B cell (primary cell): Measurements from ENCODE around the gene PAPPA. TPM values are rescaled to one million over a fixed set of nuclear protein-coding genes. Genes with fewer than 3 reads are reported as not detected.

ENCODE experiments used
- ATAC-seq: fragments of 200-7000 bp; cut with Tn5 transposase; one replicate; pipeline ENCODE4 v1.10.0; 2021; ENCODE audit warnings: low read depth, mild to moderate bottlenecking, moderate number of reproducible peaks, moderate library complexity
- CTCF ChIA-PET: fragments of 350-600 bp; sonication (Branson Sonifier 250); formaldehyde crosslinking; loops from one replicate; lab custom pipeline; 2021; ENCODE audit warnings: antibody characterized with exemption, inconsistent platforms; lab: Charles Lee
- POLR2A ChIA-PET: fragments of 350-600 bp; sonication (Branson Sonifier 250); formaldehyde crosslinking; loops from one replicate; lab custom pipeline; 2021; ENCODE audit warnings: antibody characterized with exemption; lab: Charles Lee
- DNase-seq: peaks from one replicate; pipeline ENCODE4 v3.0.0; 2013
- H2AFZ ChIP-seq: 2 replicates; pipeline ENCODE4 v1.6.1; 2012; ENCODE audit warnings: mild to moderate bottlenecking, low read depth, low read length; ENCODE audit not compliant: insufficient read depth, poor library complexity, severe bottlenecking
- H3K27ac ChIP-seq, 2 donors: 1 replicate in 1 of 2; 2 replicates in 1 of 2; pipeline ENCODE4 v1.5.1; 2012 to 2013; ENCODE audit warnings: low read length in 2 of 2, mild to moderate bottlenecking in 2 of 2, moderate library complexity in 1 of 2
- H3K27me3 ChIP-seq, 4 experiments: fragments of 200-600 bp in 1 of 4; sonication (generic) in 1 of 4; replicated peaks in 1 of 4; 1 replicate in 2 of 4; 2 replicates in 2 of 4; pipeline versions ENCODE4 v1.6.1 to v1.7.0; 2013 to 2016; ENCODE audit warnings: low read length in 3 of 4, mild to moderate bottlenecking in 2 of 4, mixed read lengths in 1 of 4, moderate library complexity in 1 of 4; ENCODE audit not compliant: insufficient read depth in 4 of 4, control insufficient read depth in 3 of 4; ENCODE audit errors: control extremely low read depth in 1 of 4
- H3K36me3 ChIP-seq, 2 experiments: replicated peaks in 1 of 2; 1 replicate in 1 of 2; 2 replicates in 1 of 2; pipeline versions ENCODE4 v1.6.1 to v1.7.1; 2013; ENCODE audit warnings: low read length in 1 of 2; ENCODE audit not compliant: insufficient read depth in 2 of 2, control insufficient read depth in 1 of 2; ENCODE audit errors: control extremely low read depth in 1 of 2, extremely low read depth in 1 of 2
- H3K4me1 ChIP-seq, 2 donors: fragments of 200-600 bp in 1 of 2; sonication (generic) in 1 of 2; 1 replicate in 1 of 2; 2 replicates in 1 of 2; pipeline versions ENCODE4 v1.5.1 to v1.6.1; 2013 to 2017; ENCODE audit warnings: low read length in 2 of 2; ENCODE audit not compliant: control insufficient read depth in 2 of 2, insufficient read depth in 2 of 2
- H3K4me2 ChIP-seq: replicated peaks from 2 replicates; pipeline ENCODE3; 2012; ENCODE audit warnings: mild to moderate bottlenecking, low read depth, low read length; ENCODE audit not compliant: poor library complexity, severe bottlenecking
- H3K4me3 ChIP-seq, 5 experiments: fragments of 200-600 bp in 1 of 5; sonication (generic) in 1 of 5; 1 replicate in 3 of 5; 2 replicates in 2 of 5; pipeline versions ENCODE4 v1.5.1 to v1.7.0; 2011 to 2016; ENCODE audit warnings: low read length in 4 of 5, mild to moderate bottlenecking in 4 of 5, low read depth in 2 of 5, control low read depth in 1 of 5, moderate library complexity in 1 of 5; ENCODE audit not compliant: insufficient read depth in 1 of 5; ENCODE audit errors: control extremely low read depth in 1 of 5, extremely low read depth in 1 of 5
- H3K79me2 ChIP-seq: fragments of 200-600 bp; sonication (generic); one replicate; pipeline ENCODE4 v1.6.0; 2016; ENCODE audit warnings: low read length; ENCODE audit not compliant: control insufficient read depth, insufficient read depth
- H3K9ac ChIP-seq: fragments of 200-600 bp; sonication (generic); 2 replicates; pipeline ENCODE4 v1.6.1; 2017; ENCODE audit warnings: mild to moderate bottlenecking, low read length, moderate library complexity
- H3K9me3 ChIP-seq, 3 donors: one replicate each; pipeline versions ENCODE4 v1.6.1 to v1.7.1; 2013; ENCODE audit warnings: low read length in 2 of 3; ENCODE audit not compliant: control insufficient read depth in 2 of 3, insufficient read depth in 1 of 3; ENCODE audit errors: control extremely low read depth in 1 of 3
- H4K20me1 ChIP-seq: 2 replicates; pipeline ENCODE4 v1.6.0; 2012; ENCODE audit warnings: mild to moderate bottlenecking, low read length; ENCODE audit not compliant: insufficient read depth, control insufficient read depth, poor library complexity, severe bottlenecking
- H3K27ac Mint-ChIP-seq: one replicate; pipeline ENCODE4 v1.8.0; 2021; ENCODE audit warnings: mixed read lengths
- H3K27me3 Mint-ChIP-seq: one replicate; pipeline ENCODE4 v1.8.0; 2021; ENCODE audit warnings: mixed read lengths
- H3K4me1 Mint-ChIP-seq: one replicate; pipeline ENCODE4 v1.8.0; 2021; ENCODE audit warnings: mixed read lengths
- H3K4me3 Mint-ChIP-seq: one replicate; pipeline ENCODE4 v1.8.0; 2021; ENCODE audit warnings: mixed read lengths
- H3K9me3 Mint-ChIP-seq: one replicate; pipeline ENCODE4 v1.8.0; 2022; ENCODE audit warnings: mixed read lengths; ENCODE audit not compliant: insufficient read depth
- CTCF ChIP-seq: fragments of 200-600 bp; IDR thresholded peaks from one replicate; pipeline ENCODE4 v1.8.0; 2022; ENCODE audit warnings: antibody characterized with exemption, mild to moderate bottlenecking
- EZH2 ChIP-seq: IDR thresholded peaks from 2 replicates; pipeline ENCODE4 v1.6.1; 2012; ENCODE audit warnings: borderline replicate concordance, low read depth, mild to moderate bottlenecking, moderate library complexity, low read length; ENCODE audit not compliant: insufficient read depth, poor library complexity, severe bottlenecking
- WGBS: methylation state at CpG from one replicate; pipeline ENCODE4 v1.1.5; 2013; ENCODE audit warnings: missing lambda C conversion rate; ENCODE audit not compliant: insufficient coverage; 5-methylcytosine and 5-hydroxymethylcytosine counted together
- intact Hi-C: fragments of 100-400 bp; cut with micrococcal nuclease; formaldehyde crosslinking; loops from one replicate; pipeline ENCODE4 v1.10.0; 2022
- polyA plus RNA-seq: library from polyadenylated mRNA; depleted of rRNA; stranded (reverse); fragments of >200 nt; gene quantifications from 2 replicates; pipeline ENCODE4 v1.2.3, GENCODE V29; 2012
- total RNA-seq, 2 donors: library from RNA; stranded (reverse); fragments of 120-200 nt in 1 of 2; gene quantifications; 1 replicate in 1 of 2; 2 replicates in 1 of 2; pipeline versions ENCODE4 v1.2.3 to v1.2.4, GENCODE V29; 2013 to 2022

The PAPPA gene
- total and polyA plus RNA-seq, 2 donors (not counting 1 experiment from before 2014, with no cell fraction given), result not detected

- Mint-ChIP-seq H3K27ac (no peak overlapping the region), H3K4me3 (no peak overlapping the region), H3K27me3 (no peaks in the 10 kb centered on the region), H3K9me3 (no peaks in the 10 kb centered on the region), H3K4me1 (no peaks in the 10 kb centered on the region)
- no peak overlapping the region for H3K27ac ChIP-seq
- no peak overlapping the region for H3K4me2 ChIP-seq
- 77% methylated on average over 3 of the region's 5 CpGs for WGBS
- CTCF ChIA-PET, result no interaction called here
- POLR2A ChIA-PET, result no interaction called here
- no peak for TF ChIP-seq EZH2
- no peak for TF ChIP-seq CTCF
- DNase-seq (no peak), ATAC-seq (no peak)
- no peaks in the 10 kb centered on the region for H4K20me1 ChIP-seq
- no peaks in the 10 kb centered on the region for H3K4me1 ChIP-seq
- H3K27me3 ChIP-seq, result no peaks in the 10 kb centered on the region
- H3K79me2 ChIP-seq, result no peaks in the 10 kb centered on the region
- intact Hi-C loops, result no loop called here
- H3K36me3 ChIP-seq, result no peaks in the 10 kb centered on the region
- H3K9me3 ChIP-seq, result no peaks in the 10 kb centered on the region
- no peak overlapping the region for H3K9ac ChIP-seq
- no peak overlapping the region for H2AFZ ChIP-seq
- no peak overlapping the region for H3K4me3 ChIP-seq
Observed at GRCh38 chr9:116303270-116303669, 149.7 kb downstream of the PAPPA start.

- Histone ChIP-seq H3K4me1 (no peaks in the 10 kb centered on the region), H4K20me1 (no peaks in the 10 kb centered on the region), H3K9me3 (no peaks in the 10 kb centered on the region), H2AFZ (no peak overlapping the region), H3K27me3 (no peaks in the 10 kb centered on the region), H3K9ac (no peak overlapping the region), H3K27ac (no peak overlapping the region), H3K4me2 (no peak overlapping the region), H3K4me3 (no peak overlapping the region), H3K36me3 (no peaks in the 10 kb centered on the region), H3K79me2 (no peaks in the 10 kb centered on the region)
- intact Hi-C loops, result no loop called here
- Mint-ChIP-seq H3K27me3 (no peaks in the 10 kb centered on the region), H3K4me3 (no peak overlapping the region), H3K9me3 (no peaks in the 10 kb centered on the region), H3K4me1 (no peaks in the 10 kb centered on the region), H3K27ac (no peak overlapping the region)
- TF ChIP-seq EZH2 (no peak), CTCF (no peak)
- DNase-seq (no peak), ATAC-seq (no peak)
- ChIA-PET CTCF (no interaction called here), POLR2A (no interaction called here)
- 88% methylated on average over 2 of the region's 3 CpGs for whole genome bisulfite sequencing
Observed at GRCh38 chr9:116303886-116304538, 150.4 kb downstream of the PAPPA start.
